Lower leg skin (tissue), 3 donors: Measurements from ENCODE around the gene FOXP1.

Experiments
- CTCF ChIP-seq, 3 donors: fragments of 450-650 bp; IDR thresholded peaks; one replicate each; pipeline ENCODE4 v1.5.1; 2016; ENCODE audit warnings: antibody characterized with exemption in 3 of 3, mild to moderate bottlenecking in 3 of 3, moderate library complexity in 2 of 3
- POLR2A ChIP-seq, 2 donors: fragments of 450-650 bp; IDR thresholded peaks; one replicate each; pipeline ENCODE4 v1.6.1; 2016 to 2017; ENCODE audit warnings: antibody characterized with exemption in 2 of 2, mild to moderate bottlenecking in 1 of 2, moderate library complexity in 1 of 2

GRCh38 chr3:71433631-71434030, 149.9 kb downstream of the FOXP1 start:
- TF ChIP-seq POLR2A (IDR thresholded peaks at IDR 0.05) (no peak), CTCF (IDR thresholded peaks at IDR 0.05) (no peak)
